Activated T-helper 1 cell treated with anti-CD3 and anti-CD28 coated beads, Interleukin-12 subunit alpha, Interleukin-12 subunit beta, Interleukin-2, Interleukin-4 antibody, amounts not matched to agents 30 ng/mL and 10 ng/mL and 1 ng/mL, durations not matched to agents 14 hours and 24 hours and 36 hours (primary cell): ENCODE results near the gene OAS1. TPM values are rescaled to one million over a fixed set of nuclear protein-coding genes. Genes with fewer than 3 reads are reported as not detected.

Experiments
- DNase-seq: peaks from one replicate; pipeline ENCODE4 v3.0.0; 2021; ENCODE audit warnings: low spot score
- H3K27ac Mint-ChIP-seq: one replicate; pipeline ENCODE4 v1.8.0; 2021; ENCODE audit warnings: mild to moderate bottlenecking, mixed read lengths
- H3K27me3 Mint-ChIP-seq: one replicate; pipeline ENCODE4 v1.8.0; 2022; ENCODE audit warnings: mild to moderate bottlenecking, moderate library complexity, mixed read lengths; ENCODE audit not compliant: insufficient read depth
- H3K36me3 Mint-ChIP-seq: one replicate; pipeline ENCODE4 v1.8.0; 2021; ENCODE audit warnings: low read depth, mixed read lengths
- H3K4me1 Mint-ChIP-seq: one replicate; pipeline ENCODE4 v1.8.0; 2021; ENCODE audit warnings: low read depth, mixed read lengths
- H3K4me3 Mint-ChIP-seq: one replicate; pipeline ENCODE4 v1.8.0; 2021; ENCODE audit warnings: mild to moderate bottlenecking, moderate library complexity, mixed read lengths
- H3K9me3 Mint-ChIP-seq: one replicate; pipeline ENCODE4 v1.8.0; 2021; ENCODE audit warnings: mixed read lengths
- intact Hi-C: fragments of 100-400 bp; cut with micrococcal nuclease; formaldehyde crosslinking; loops from one replicate; pipeline ENCODE4 v1.15.1; 2024
- total RNA-seq: library from RNA; stranded (reverse); gene quantifications from 2 replicates; pipeline ENCODE4 v1.2.3, GENCODE V29; 2022

OAS1 gene
- total RNA-seq = 24.2 and 29.2 TPM in 2 replicates

GRCh38 chr12:112906712-112907414 is at the start of gene OAS1:
OAS1 (plus strand) TSS chr12:112906962; CDS start chr12:112907040, 78 bp downstream.
- Mint-ChIP-seq H3K27ac (peak within 1 kb of the TSS; percentile 95), H3K9me3 (peaks cover 4% of the 10 kb centered on the region), H3K4me1 (peaks cover 93% of the 10 kb centered on the region), H3K36me3 (peaks cover 34% of the 10 kb centered on the region), H3K4me3 (peak within 1 kb of the TSS; percentile 95), H3K27me3 (no peaks in the 10 kb centered on the region)
- intact Hi-C loops = loop anchor here (1.0 kb wide), 3 partner anchors 8 to 71 kb away; partner anchors contain the start of genes OAS2 and OAS3
- peak; percentile 49 for DNase-seq

DNA sequence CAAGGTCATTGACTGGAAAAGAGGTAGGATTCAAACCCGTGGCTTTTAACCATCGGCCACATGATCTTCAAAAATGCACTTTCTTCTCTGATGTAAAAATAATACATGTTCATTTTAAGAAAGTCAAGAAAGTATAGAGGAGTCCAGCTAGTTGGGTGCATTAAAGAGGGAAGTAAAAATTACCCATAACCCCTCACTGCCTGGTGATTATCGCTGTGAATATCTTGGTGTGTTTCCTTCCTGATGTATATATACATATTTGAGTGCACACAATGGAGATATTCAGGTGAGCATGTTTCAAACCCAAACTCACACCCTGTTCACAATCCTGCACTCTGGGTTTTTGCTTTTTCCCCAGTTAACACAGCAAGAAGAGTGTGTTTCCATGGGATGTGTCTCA is 47.5 kb upstream of the OAS1 start:
- peaks cover 23% of the 10 kb centered on the region for H3K27me3 Mint-ChIP-seq
- H3K36me3 Mint-ChIP-seq = no peaks in the 10 kb centered on the region
- no peaks in the 10 kb centered on the region for H3K9me3 Mint-ChIP-seq
- H3K27ac Mint-ChIP-seq = no peak overlapping the region
- no peak for DNase-seq
- intact Hi-C loops = no loop called here
- H3K4me1 Mint-ChIP-seq = no peaks in the 10 kb centered on the region
- no peak overlapping the region for H3K4me3 Mint-ChIP-seq

DNA sequence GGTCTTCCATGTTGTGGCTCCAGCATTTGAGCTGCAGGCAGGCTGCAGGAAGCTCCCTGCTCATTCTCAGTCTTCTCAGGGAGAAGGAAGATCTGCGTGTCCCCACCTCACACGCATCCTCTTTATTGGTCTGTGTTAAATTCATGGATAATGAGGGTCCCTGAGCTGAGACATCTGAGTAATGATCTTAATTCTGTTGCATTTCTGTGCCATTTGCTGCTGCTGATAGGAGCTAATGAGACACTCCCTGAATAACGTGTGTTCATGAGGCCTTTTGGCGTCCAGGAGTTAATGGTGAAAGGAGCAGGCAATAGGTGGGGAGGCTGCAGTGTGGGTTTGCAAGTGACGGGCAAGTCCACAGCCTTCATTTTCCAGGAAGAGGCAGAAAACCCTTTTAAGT is 46.6 kb upstream of the OAS1 start:
- H3K27ac Mint-ChIP-seq = no peak overlapping the region
- no peaks in the 10 kb centered on the region for H3K4me1 Mint-ChIP-seq
- H3K4me3 Mint-ChIP-seq = no peak overlapping the region
- no peaks in the 10 kb centered on the region for H3K9me3 Mint-ChIP-seq
- H3K27me3 Mint-ChIP-seq = peaks cover 27% of the 10 kb centered on the region
- H3K36me3 Mint-ChIP-seq = no peaks in the 10 kb centered on the region
- DNase-seq = no peak
- intact Hi-C loops = no loop called here

- no peaks in the 10 kb centered on the region for H3K4me1 Mint-ChIP-seq
- H3K36me3 Mint-ChIP-seq = no peaks in the 10 kb centered on the region
- intact Hi-C loops = no loop called here
- no peak overlapping the region for H3K27ac Mint-ChIP-seq
- H3K4me3 Mint-ChIP-seq = no peak overlapping the region
- H3K27me3 Mint-ChIP-seq = peaks cover 24% of the 10 kb centered on the region
- no peaks in the 10 kb centered on the region for H3K9me3 Mint-ChIP-seq
- no peak for DNase-seq
Observed at GRCh38 chr12:112861284-112861683, 45.5 kb upstream of the OAS1 start.

DNA sequence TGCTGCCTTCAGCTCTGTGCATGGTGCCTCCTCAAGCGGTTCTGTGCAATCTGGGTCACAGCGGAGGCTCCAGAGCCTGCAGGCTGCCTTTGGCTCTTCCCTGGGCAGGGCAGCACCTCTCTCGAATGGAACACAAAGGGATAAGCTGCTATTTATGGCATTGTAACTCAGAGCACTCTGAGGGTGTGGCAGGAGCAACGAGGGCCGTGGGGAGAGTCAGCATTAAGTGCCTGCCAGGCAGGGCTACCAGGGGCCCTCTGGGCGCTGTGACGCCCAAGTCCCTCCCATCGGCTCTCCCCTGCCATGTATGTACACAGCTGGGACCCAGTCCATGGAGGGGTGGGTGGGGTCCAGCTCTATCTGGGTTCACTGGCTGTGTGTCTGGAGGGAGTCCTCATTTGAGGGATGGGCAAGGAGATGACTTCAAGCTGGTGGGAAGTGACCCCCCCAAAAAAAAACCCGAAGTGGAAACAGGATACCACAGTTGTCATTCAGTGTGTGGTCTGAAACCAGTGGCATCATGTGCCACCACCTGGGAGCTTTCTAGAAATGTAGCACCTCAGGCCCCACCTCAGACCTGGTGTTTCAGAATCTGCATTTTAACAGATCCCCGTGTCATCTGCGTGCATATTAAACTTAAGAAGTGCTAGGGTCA is 44.0 kb upstream of the OAS1 start:
- Mint-ChIP-seq H3K36me3 (no peaks in the 10 kb centered on the region), H3K4me1 (no peaks in the 10 kb centered on the region), H3K27ac (no peak overlapping the region), H3K27me3 (peaks cover 25% of the 10 kb centered on the region), H3K4me3 (no peak overlapping the region), H3K9me3 (no peaks in the 10 kb centered on the region)
- no peak for DNase-seq
- intact Hi-C loops = no loop called here

DNA sequence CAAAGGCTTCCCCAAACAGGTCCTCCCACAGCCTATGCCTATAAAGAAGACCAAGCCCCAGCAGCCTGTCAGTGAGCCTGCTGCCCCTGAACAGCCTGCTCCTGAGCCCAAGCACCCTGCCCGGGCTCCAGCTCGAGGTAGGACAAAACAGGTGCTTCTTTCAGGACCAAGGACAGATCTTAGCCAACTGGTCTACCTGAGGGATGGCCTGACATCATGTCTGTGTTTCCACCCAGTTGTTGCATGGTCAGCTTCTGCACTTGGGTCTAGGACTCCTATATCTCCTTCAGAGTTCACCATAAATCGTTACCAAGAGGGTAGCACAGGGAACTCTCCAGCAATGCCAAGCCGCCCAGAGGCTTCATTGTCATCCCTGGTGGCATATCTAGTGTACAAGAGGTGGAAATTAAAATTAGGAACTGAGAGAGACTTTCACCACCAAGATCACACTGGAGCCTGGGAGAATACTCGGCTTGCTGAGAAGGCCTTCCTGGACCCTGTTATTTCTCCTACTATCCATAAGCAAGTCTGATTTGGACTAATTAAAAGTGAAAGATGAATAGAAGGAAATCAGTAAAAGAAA is 38.2 kb upstream of the OAS1 start:
- H3K9me3 Mint-ChIP-seq = no peaks in the 10 kb centered on the region
- no peak overlapping the region for H3K4me3 Mint-ChIP-seq
- peaks cover 36% of the 10 kb centered on the region for H3K27me3 Mint-ChIP-seq
- H3K27ac Mint-ChIP-seq = no peak overlapping the region
- DNase-seq = no peak
- no peaks in the 10 kb centered on the region for H3K4me1 Mint-ChIP-seq
- H3K36me3 Mint-ChIP-seq = no peaks in the 10 kb centered on the region
- intact Hi-C loops = no loop called here

- no peak for DNase-seq
- Mint-ChIP-seq H3K27me3 (peaks cover 39% of the 10 kb centered on the region), H3K27ac (no peak overlapping the region), H3K36me3 (no peaks in the 10 kb centered on the region), H3K4me1 (no peaks in the 10 kb centered on the region), H3K9me3 (no peaks in the 10 kb centered on the region), H3K4me3 (no peak overlapping the region)
- intact Hi-C loops = no loop called here
Observed at GRCh38 chr12:112869091-112869490, 37.7 kb upstream of the OAS1 start.

DNA sequence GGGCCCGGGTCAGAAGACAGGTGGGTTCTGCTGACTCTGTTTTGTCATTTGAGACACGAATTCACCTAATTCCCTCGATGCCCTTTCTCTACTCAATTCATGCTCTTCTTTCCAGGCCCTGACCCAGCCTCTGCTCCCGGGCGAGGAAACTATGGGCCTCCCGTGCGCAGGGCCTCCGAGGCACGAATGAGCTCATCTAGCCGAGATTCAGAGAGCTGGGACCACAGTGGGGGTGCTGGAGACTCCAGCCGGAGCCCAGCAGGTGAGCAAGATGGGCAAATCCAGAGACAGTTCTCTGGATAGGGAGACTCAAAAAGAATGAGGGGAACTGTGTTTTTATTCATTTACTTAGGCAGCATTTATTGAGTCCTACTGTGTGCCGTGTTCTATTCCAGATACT is 37.0 kb upstream of the OAS1 start:
- Mint-ChIP-seq H3K4me3 (no peak overlapping the region), H3K36me3 (no peaks in the 10 kb centered on the region), H3K4me1 (no peaks in the 10 kb centered on the region), H3K27me3 (peaks cover 42% of the 10 kb centered on the region), H3K27ac (no peak overlapping the region), H3K9me3 (no peaks in the 10 kb centered on the region)
- DNase-seq = no peak
- intact Hi-C loops = no loop called here

DNA sequence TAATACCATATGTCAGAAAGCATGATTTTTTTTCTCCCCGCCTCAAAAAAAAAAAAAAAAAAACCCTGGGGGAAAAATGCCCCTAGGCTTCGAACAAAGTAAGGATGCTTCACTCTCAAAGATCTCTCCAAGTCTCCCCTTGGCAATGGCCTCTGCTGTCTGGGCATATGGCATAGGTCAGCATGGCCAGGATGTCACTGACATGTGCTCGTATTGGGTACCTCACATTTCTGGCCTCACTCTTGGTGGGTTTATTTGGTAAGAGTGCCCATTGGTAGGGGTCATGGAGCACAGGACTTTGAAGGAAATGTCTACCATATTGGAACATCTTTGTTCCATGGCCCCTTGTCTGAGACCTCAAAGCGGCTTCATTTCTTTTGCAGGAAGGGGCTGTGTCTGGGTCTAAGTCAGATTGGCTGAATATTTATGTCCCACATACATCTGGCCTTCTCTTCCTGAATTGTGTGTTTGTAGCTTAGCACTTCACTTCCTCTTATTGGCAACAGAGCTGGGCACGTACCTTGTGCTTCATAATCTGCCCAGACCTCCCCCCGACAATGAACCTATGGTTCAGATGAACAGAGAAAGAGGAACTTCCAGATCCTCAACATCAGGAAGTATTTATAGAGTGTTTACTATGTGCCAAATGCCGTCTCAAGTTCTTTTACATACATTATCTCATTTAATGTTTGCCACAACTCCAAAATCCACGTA is 36.3 kb upstream of the OAS1 start:
- H3K27me3 Mint-ChIP-seq = peaks cover 38% of the 10 kb centered on the region
- intact Hi-C loops = no loop called here

DNA sequence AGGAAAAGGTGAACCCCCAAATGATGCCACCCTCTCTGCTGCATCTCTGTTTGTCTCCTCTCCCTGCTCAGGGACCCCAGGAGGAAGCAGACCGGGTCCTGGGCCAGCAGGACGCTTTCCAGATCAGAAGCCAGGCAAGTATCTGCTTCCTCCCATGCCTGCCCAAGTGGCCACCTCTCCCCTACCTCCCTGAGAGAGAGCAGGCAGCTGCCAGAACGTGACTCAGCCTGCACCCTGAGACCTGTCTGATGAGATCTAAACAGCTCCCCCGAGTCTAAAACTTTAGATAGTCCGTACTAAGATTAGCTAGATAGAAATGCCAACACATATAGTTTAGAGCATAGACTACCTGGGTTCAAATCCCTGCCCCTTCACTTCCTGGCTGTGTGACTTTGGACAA is 31.2 kb upstream of the OAS1 start:
- no peaks in the 10 kb centered on the region for H3K36me3 Mint-ChIP-seq
- H3K27me3 Mint-ChIP-seq = peaks cover 57% of the 10 kb centered on the region
- no peak overlapping the region for H3K4me3 Mint-ChIP-seq
- H3K4me1 Mint-ChIP-seq = no peaks in the 10 kb centered on the region
- no peaks in the 10 kb centered on the region for H3K9me3 Mint-ChIP-seq
- no peak for DNase-seq
- no peak overlapping the region for H3K27ac Mint-ChIP-seq
- intact Hi-C loops = no loop called here

More for the DNA sequence above, 36.3 kb upstream of the OAS1 start:
- Mint-ChIP-seq H3K9me3 (no peaks in the 10 kb centered on the region), H3K27ac (no peak overlapping the region), H3K4me3 (no peak overlapping the region), H3K36me3 (no peaks in the 10 kb centered on the region), H3K4me1 (no peaks in the 10 kb centered on the region)
- no peak for DNase-seq

GRCh38 chr12:112876506-112876905 is 30.3 kb upstream of the OAS1 start:
- peaks cover 54% of the 10 kb centered on the region for H3K27me3 Mint-ChIP-seq
- no peak for DNase-seq
- intact Hi-C loops = no loop called here
- no peaks in the 10 kb centered on the region for H3K36me3 Mint-ChIP-seq
- H3K27ac Mint-ChIP-seq = no peak overlapping the region
- H3K4me3 Mint-ChIP-seq = no peak overlapping the region
- no peaks in the 10 kb centered on the region for H3K4me1 Mint-ChIP-seq
- no peaks in the 10 kb centered on the region for H3K9me3 Mint-ChIP-seq

DNA sequence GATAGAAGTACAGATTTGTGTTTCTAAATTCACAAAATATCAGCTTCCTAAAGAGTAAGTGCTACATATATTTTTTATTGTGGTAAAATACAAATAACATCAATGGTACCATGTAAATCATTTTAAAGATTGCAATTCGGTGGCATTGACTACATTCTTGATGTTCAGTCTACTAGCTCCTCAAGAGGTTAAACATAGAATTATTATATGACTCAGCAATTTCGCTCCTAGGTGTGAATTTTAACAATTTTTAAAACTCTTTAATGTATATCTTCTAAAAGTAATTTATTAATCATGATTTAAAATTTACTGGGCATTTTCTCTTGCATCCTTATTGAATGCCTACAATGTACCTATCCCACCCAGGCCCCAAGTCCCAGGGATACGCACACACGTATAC is 29.8 kb upstream of the OAS1 start:
- Mint-ChIP-seq H3K27ac (no peak overlapping the region), H3K36me3 (no peaks in the 10 kb centered on the region), H3K27me3 (peaks cover 54% of the 10 kb centered on the region), H3K4me3 (no peak overlapping the region), H3K9me3 (no peaks in the 10 kb centered on the region), H3K4me1 (no peaks in the 10 kb centered on the region)
- no peak for DNase-seq
- intact Hi-C loops = no loop called here

DNA sequence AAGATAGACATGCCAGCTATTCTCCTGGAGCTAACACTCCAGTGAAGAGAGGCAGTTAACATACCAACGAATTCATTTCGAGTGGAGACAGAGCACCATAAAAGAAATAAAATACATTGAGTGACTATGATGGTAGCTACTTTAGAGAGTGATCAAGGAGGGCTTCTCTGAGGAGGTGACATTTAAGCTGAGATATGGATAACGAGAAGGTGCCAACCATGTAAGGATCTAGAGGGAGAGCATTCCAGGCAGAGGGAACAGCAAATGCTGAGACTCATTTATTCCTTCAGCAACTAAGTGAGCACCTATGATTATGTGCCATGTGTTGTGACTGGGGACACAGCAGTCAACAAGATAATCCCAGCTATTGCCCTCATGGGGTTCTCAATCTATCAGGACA is 28.3 kb upstream of the OAS1 start:
- H3K27ac Mint-ChIP-seq = no peak overlapping the region
- intact Hi-C loops = no loop called here
- no peaks in the 10 kb centered on the region for H3K36me3 Mint-ChIP-seq
- H3K27me3 Mint-ChIP-seq = peaks cover 51% of the 10 kb centered on the region
- no peak overlapping the region for H3K4me3 Mint-ChIP-seq
- H3K9me3 Mint-ChIP-seq = no peaks in the 10 kb centered on the region
- no peak for DNase-seq
- H3K4me1 Mint-ChIP-seq = no peaks in the 10 kb centered on the region
